GM13976 (cell line): ENCODE data around the gene CCR5AS.
A peak's percentile ranks its signal among the peaks of the same experiment; 100 is the strongest.

Source experiments
- DNase-seq: peaks from one replicate; pipeline ENCODE4 v3.0.0; 2012; ENCODE audit warnings: low spot score
- in situ Hi-C: fragments of 300-500 bp; cut with MboI; formaldehyde crosslinking; loops from one replicate; pipeline ENCODE4 v1.12.0; 2022; ENCODE audit warnings: low sequenced_read_pairs, mixed read lengths, inconsistent platforms; ENCODE audit not compliant: unreplicated experiment
- TF ChIP-seq, protein P1 (sequence below): IDR thresholded peaks from 2 replicates; pipeline ENCODE4 v1.5.1; 2012; ENCODE audit warnings: borderline replicate concordance, mild to moderate bottlenecking; ENCODE audit not compliant: insufficient read depth; ENCODE audit errors: extremely low read depth, missing control alignments, control extremely low read depth

The CCR5AS gene

DNA sequence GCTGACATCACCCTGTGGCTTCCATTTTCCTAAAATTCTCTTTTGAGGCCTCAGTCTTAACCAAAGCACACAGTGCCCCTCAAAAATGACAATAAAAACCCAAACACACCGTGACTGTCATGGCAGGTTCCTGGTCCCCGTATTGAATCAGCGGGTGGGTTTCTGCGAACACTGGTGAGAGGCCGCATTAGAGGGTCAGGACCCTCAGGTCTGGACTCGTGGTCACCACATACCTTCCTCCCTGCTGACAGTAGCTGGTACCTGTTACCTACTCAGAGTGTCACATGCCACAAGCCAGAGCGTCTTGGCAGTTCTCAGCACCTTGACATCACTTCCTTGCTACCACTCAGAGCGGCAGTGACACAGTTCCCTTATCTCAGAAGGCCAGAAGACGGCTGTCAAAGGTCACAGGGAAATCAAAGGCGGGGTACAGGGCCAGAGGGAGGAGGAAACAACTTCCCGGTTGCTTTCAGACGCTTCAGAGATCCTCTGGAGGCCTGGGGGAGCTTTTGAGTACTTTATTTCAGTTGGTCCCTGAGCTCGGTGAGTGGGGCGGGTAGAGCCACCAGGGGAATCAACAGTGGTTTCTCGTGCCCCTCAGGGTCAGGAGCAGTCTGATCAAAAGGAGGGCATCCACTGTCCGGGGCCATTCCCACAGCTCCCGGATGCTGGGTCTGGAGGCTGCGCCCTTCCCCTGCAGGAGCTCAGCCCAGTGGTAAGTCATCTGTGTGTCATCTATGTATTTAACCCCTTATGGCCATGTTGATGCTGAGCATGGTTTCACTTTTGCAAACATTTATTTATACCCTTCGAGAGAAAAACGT lies at the start of gene CCR5AS, which contains the start of gene CCRL2:
Gene CCR5AS (minus strand): TSS at position 279 of the 824 bp plus-strand sequence.
Gene CCRL2 (plus strand): TSS at position 472 of the 824 bp plus-strand sequence. CDS start 821 bp downstream, outside the sequence.
- TF ChIP-seq, protein P1, sequence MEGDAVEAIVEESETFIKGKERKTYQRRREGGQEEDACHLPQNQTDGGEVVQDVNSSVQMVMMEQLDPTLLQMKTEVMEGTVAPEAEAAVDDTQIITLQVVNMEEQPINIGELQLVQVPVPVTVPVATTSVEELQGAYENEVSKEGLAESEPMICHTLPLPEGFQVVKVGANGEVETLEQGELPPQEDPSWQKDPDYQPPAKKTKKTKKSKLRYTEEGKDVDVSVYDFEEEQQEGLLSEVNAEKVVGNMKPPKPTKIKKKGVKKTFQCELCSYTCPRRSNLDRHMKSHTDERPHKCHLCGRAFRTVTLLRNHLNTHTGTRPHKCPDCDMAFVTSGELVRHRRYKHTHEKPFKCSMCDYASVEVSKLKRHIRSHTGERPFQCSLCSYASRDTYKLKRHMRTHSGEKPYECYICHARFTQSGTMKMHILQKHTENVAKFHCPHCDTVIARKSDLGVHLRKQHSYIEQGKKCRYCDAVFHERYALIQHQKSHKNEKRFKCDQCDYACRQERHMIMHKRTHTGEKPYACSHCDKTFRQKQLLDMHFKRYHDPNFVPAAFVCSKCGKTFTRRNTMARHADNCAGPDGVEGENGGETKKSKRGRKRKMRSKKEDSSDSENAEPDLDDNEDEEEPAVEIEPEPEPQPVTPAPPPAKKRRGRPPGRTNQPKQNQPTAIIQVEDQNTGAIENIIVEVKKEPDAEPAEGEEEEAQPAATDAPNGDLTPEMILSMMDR, result no peak
- in situ Hi-C loops, result no loop called here
- peak; percentile 58 for DNase-seq

DNA sequence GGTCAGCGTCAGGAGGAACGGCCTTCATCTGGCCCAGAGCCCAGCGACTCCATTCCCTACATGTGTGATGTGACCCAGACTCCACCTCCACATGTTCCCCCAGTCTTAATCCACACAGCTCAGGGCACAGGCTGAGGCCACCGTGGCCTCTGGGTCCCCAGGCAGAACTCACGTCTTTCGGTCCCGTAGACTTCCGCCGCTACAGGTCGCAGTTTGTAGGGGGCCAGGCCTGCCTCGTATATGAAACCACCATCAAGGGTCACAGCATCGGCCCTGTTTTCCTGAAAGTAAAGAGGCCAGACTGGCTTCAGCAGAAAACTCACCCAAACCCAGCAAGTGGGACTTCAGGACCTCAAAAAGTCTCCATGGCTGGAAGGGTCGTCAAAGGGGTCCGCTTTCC lies 49.3 kb upstream of the CCR5AS start:
- in situ Hi-C loops, result no loop called here
- TF ChIP-seq, protein P1, result no peak
- peak; percentile 8 for DNase-seq

DNA sequence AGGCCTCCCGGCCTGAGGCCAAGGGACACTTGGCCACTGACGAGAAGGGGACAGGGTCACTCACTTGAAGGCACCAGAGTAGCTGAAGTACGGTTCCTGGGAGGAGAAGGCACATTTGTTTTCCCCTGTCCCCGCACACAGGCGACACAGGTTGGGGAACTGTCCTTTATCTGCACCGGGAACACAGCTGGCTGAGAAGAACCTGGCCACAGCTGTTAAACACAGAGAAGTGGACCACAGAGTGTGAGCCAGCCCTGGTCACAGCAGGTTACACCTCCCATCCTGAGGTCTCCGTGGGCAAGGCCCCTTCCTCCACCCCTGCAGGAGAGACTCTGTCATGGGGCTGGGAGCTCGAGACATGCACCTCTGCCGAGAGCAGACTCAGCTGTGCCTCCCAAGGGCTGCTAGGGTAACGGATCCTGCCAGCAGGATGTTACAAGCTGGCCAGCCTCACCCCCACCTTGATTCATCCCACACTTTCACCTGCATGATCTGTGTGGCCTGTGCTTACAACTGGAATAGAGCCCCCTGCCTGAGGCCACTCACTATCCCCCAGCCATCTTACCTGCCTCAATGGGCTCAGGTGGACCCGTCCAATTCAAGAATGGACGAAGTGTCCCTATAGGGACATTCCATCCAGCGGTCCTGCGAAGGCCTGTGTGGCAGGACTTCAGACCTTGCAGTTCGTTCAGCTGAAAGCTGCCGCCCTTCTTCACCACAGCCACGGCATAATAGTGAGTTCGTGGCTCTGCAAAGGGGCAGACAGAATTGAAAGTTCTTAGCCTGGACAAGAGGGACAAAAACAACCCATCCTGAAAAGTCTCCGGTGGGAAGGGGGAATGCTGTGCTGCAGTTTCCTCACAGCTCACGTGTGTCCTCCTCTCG lies 48.6 kb upstream of the CCR5AS start:
- in situ Hi-C loops, result no loop called here
- TF ChIP-seq, protein P1, result no peak
- peak; percentile 16 for DNase-seq

DNA sequence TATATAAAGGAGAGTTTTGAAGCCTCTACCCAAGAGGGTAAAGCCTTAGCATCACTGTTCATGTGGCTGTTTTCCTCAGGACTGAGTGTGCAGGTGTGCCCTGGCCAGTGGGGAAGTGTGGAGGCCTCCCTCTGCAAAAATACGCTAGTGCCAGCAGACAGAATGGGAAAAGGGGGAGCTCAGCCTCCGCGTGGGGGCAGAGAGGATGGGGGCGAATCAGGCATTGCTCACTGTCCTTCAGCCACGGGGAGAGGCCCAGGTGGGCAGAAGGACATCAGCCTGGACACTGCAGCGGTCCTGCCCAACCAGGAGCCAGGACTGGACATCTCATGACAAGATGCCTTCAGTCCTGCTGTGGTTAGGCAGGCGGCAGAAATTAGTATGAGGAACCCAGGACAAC lies 47.7 kb upstream of the CCR5AS start:
- in situ Hi-C loops, result no loop called here
- no peak for DNase-seq
- TF ChIP-seq, protein P1, result no peak

DNA sequence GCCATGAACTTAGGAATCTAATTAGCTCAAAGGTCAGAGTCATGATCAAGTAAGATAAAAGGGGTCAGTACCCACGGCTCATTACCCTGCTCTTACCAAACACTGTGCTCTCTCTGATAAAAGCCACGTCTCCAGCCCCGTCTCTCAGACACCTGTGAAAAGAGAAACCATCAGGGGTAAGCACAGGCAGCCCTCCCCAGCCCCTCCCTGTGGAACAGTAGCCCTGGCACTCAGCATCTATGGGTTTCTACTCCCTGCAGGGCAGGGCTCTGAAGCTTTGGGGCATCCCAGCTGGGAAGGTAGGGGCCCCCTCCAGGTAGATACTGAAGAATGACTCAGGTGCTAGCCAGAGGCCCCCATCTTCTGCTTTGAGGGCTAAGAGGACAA lies 47.3 kb upstream of the CCR5AS start:
- no peak for DNase-seq
- TF ChIP-seq, protein P1, result no peak
- in situ Hi-C loops, result no loop called here

DNA sequence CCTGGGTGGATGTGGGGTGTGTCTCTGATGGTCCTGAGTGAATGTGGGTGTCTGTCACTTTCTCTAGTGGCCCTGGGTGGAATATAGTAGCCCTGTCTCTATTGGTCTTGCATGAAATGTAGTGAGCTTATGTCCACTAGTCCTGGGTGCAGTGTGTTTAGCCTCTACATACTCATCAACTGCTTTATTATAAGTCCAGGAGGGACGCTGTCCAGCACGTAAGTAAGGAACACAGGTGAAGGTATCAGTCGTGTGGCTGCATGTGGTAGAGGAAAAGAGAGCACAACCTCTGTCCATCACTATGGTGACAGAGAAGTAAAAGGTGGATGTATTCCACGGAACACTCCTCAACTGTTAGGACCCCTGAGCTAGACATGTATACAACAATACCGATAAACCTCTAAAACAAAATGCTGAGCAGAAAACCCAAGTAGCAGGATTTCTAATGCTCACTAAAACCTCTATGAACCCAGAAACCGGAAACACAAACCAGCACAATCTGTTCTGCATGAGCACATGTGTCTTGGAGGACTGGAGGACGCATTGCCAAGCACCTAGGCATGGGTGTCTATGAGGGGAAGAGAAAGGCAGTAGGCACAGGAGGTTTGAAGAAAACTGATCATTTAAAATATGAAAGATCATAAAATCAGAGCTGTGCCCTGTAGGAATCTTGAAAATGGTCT lies 46.8 kb upstream of the CCR5AS start:
- in situ Hi-C loops, result no loop called here
- TF ChIP-seq, protein P1, result no peak
- no peak for DNase-seq
